ENCODE results near the gene ZCCHC14.

ZCCHC14 gene

DNA sequence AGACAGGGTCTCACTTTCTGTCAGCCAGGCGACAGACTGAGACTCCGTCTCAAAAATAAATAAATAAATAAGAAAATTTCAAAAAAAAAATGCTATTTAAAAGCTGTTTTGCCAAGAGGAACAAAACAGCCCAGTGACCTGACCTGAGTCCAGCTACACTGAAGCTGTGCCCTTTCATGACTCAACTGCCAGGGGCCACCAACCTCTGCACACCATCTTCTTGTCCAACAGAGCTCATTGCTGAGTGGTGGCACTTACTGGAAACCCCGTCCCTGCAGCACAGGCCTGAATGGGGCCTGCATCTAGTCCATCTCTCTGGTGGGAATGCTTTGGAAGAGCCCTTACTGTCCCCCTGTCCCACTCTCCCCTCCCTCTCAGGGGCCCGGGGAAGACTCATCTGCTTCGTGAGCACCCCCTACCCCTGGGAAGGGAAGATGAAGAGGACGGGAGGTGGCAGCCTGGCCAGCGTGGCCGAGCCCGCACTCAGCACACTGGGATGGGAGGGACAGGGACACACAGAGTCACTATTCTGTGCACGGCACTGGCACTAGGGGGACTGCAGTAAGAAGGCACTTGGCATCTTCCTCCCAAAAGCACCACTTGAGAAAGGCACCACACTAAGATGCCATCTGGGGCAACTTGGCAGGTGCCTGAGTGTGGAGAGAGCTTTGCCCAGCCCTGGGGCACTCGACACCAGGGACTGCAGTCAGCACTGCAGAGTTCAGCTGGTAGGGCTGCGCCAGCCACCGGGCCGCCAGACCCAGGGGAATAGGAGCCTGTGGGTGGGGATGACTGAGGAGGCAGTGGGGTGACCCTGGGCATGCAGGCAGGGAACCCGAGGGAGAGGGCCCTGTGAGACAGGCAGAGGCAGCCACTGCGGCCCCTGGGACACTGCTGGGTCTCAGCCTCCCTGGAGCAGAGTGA, 122.8 kb downstream of the ZCCHC14 start:
- no peak for TF ChIP-seq CTCF (IDR thresholded peaks at IDR 0.05; ENCODE audit: low read depth, low read length)
- no peak overlapping the region for H3K4me3 ChIP-seq (replicated peaks in 1 of 2; ENCODE audit: low read depth in 2 of 2, low read length in 2 of 2)
- DNase-seq (ENCODE audit: low read depth in 2 of 2) = no peak

DNA sequence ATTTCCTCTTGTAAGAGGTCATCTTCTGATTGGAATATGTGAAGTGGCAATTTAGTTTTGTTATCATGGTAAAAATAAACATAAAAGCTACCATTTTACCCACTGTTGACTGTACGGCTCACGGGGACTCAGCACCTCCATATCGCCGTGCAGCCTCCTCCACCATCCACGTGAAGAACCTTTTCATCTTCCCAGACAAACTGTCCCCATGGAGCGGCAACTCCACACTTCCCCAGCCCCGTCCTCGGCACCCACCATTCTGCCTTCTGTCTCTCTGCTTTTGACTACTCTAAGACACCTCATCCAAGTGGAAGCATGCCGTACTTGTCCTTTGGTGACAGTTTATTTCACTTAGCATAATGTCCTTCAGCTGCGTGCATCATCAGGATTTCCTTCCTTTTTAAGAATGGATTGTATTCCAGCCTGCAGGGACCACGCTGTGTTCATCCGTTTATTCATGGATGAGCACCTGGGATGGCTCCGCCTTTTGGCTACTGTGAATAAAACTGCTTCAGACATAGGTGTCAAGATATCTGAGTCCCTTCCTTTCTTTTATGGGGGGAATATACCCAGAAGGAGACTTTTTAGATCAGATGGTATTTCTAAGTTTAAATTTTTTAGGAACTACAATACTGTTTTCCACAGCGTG, 123.6 kb downstream of the ZCCHC14 start:
- no peak overlapping the region for H3K4me3 ChIP-seq (replicated peaks in 1 of 2; ENCODE audit: low read depth in 2 of 2, low read length in 2 of 2)
- TF ChIP-seq CTCF (IDR thresholded peaks at IDR 0.05; ENCODE audit: low read depth, low read length) = no peak

GRCh38 chr16:87368029-87368770, 124.6 kb downstream of the ZCCHC14 start:
- TF ChIP-seq CTCF (IDR thresholded peaks at IDR 0.05; ENCODE audit: low read depth, low read length) = no peak
- no peak overlapping the region for H3K4me3 ChIP-seq (replicated peaks in 1 of 2; ENCODE audit: low read depth in 2 of 2, low read length in 2 of 2)
- DNase-seq (ENCODE audit: low read depth in 2 of 2) = no peak

More for the DNA sequence above, 123.6 kb downstream of the ZCCHC14 start:
- DNase-seq (ENCODE audit: low read depth in 2 of 2) = no peak

DNA sequence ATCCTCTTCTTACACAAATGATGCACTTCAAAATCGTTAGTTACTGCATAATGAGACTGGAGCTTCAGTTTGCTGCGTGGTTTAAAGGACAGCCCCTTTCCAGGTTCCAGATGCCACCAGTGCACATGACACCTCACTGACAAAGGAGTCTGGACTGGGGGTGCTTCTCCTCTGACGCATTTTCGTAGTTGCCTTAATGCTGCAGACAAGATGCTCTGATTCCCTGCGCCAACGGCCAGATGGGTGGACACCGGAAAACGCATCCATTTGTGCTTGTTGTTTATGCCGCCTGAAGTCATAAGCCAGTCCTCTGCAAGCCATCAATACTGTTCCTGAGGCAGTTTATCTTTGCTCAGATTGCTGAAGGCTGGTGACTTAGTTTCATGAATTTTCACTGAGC, 125.3 kb downstream of the ZCCHC14 start:
- DNase-seq (ENCODE audit: low read depth in 2 of 2) = no peak
- no peak overlapping the region for H3K4me3 ChIP-seq (replicated peaks in 1 of 2; ENCODE audit: low read depth in 2 of 2, low read length in 2 of 2)
- TF ChIP-seq CTCF (IDR thresholded peaks at IDR 0.05; ENCODE audit: low read depth, low read length) = no peak

DNA sequence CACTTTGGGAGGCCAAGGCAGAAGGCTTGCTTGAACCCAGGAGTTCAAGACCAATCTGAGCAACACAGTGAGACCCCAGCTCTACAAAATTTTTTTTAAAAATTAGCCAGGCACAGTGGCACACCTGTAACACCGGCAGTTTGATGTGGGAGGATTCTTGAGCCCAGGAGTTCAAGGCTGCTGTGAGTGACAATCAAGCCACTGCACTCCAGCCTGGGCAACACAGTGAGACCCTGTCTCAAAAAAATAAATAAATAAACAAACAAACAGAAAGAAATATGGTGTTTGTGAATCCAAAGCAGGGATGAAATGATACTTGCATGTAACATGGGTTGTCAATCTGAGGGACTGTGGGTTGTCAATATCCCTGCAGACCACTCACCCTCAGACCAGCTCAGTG, 125.9 kb downstream of the ZCCHC14 start:
- no peak for TF ChIP-seq CTCF (IDR thresholded peaks at IDR 0.05; ENCODE audit: low read depth, low read length)
- H3K4me3 ChIP-seq (replicated peaks in 1 of 2; ENCODE audit: low read depth in 2 of 2, low read length in 2 of 2) = no peak overlapping the region
- DNase-seq (ENCODE audit: low read depth in 2 of 2) = no peak

GRCh38 chr16:87366288-87366687, 126.5 kb downstream of the ZCCHC14 start:
- TF ChIP-seq CTCF (IDR thresholded peaks at IDR 0.05; ENCODE audit: low read depth, low read length) = no peak
- no peak for DNase-seq (ENCODE audit: low read depth in 2 of 2)
- H3K4me3 ChIP-seq (replicated peaks in 1 of 2; ENCODE audit: low read depth in 2 of 2, low read length in 2 of 2) = no peak overlapping the region
